ENCODE measurements around the gene GNL1.

DNA sequence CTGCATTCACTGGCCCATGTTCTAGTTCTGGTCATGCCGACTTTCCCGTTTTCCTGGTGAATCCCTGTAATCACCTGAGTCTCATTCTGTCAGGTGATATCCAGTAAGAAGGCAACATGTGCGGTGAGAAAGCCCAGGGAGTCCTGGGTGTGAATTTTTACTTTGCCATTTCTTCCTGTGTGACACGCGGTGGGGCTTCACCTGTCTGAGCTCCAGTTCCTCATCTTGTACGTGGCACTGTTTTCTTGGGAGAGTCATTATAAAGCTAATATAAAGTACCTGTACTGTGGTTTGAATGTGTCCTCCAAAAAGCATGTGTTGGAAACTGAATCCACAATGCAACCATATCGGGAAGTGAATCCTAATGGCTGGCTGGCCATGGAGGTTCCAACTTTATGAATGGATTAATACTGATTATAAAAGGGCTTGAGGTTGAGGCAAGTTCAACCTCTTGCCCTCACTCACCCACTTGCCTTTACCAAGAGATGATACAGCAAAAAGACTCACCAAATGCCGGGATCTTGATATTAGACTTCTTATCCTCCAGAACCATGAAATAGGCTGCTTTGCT, 61.9 kb downstream of the GNL1 start:
- TF ChIP-seq GATA2 (IDR thresholded peaks at IDR 0.05; ENCODE audit: low read depth, low read length) (no peak), GATA3 (IDR thresholded peaks at IDR 0.05; ENCODE audit: low read depth, low read length) (no peak)
